SK-N-MC (cell line): ENCODE results near the gene ERFE.

ENCODE experiments used
- EZH2 ChIP-seq: fragments of 200-600 bp; sonication (generic); IDR thresholded peaks from one replicate; pipeline ENCODE4 v1.6.1; 2017; ENCODE audit warnings: antibody characterized with exemption
- FOXP2 ChIP-seq: optimal IDR thresholded peaks from 2 replicates; pipeline ENCODE3; 2011; ENCODE audit warnings: mild to moderate bottlenecking, moderate library complexity; ENCODE audit not compliant: insufficient read depth; ENCODE audit errors: extremely low read length, control extremely low read depth
- POLR2AphosphoS5 ChIP-seq: IDR thresholded peaks from 2 replicates; pipeline ENCODE4 v1.6.1; 2012; ENCODE audit warnings: mild to moderate bottlenecking, low read depth, low read length, borderline replicate concordance

GRCh38 chr2:238203094-238203972 lies 44.6 kb downstream of the ERFE start, which contains the start of gene ILKAP:
- TF ChIP-seq POLR2AphosphoS5 (peak; percentile 76; the same call in 1 of the 2 replicates), EZH2 (no peak), FOXP2 (no peak)
